K562 (cell line): ENCODE data around the gene PRMT7. TPM values are rescaled to one million over a fixed set of nuclear protein-coding genes. Genes with fewer than 3 reads are reported as not detected.

ENCODE experiments used
- CCNT2 ChIP-seq: IDR thresholded peaks from 2 replicates; pipeline ENCODE4 v1.6.1; 2011; ENCODE audit warnings: borderline replicate concordance, low read depth, mild to moderate bottlenecking, moderate library complexity, mixed read lengths, low read length; ENCODE audit not compliant: insufficient read length; ENCODE audit errors: extremely low read depth
- HDAC1 ChIP-seq, 2 experiments: fragments of 450-650 bp; IDR thresholded peaks; 2 replicates each; pipeline ENCODE4 v1.6.1; 2016 to 2017; ENCODE audit warnings: inconsistent platforms in 1 of 2, mild to moderate bottlenecking in 1 of 2, moderate library complexity in 1 of 2
- KAT8 ChIP-seq: fragments of 450-650 bp; IDR thresholded peaks from 2 replicates; pipeline ENCODE4 v1.6.1; 2016; ENCODE audit warnings: low read depth, mild to moderate bottlenecking
- KDM2B ChIP-seq: fragments of 250-450 bp; sonication (Bioruptor Pico); IDR thresholded peaks from 2 replicates; pipeline ENCODE4 v1.8.0; 2021; ENCODE audit warnings: mild to moderate bottlenecking, moderate library complexity
- KHSRP ChIP-seq: fragments of 450-650 bp; IDR thresholded peaks from 2 replicates; pipeline ENCODE4 v1.6.1; 2017
- ZNF263 ChIP-seq: sonication (generic); formaldehyde crosslinking; IDR thresholded peaks from 2 replicates; pipeline ENCODE4 v1.8.0; 2022; ENCODE audit warnings: mild to moderate bottlenecking, missing genetic modification reagents, borderline replicate concordance
- polyA plus RNA-seq, 8 experiments: library from polyadenylated mRNA; depleted of rRNA in 4 of 8; stranded (reverse) in 5 of 8; unstranded in 3 of 8; fragments of >200 nt; fragmentation: Nextera tagmentation in 2 of 8; fragmentation: Illumina TruSeq in 1 of 8; extraction: Ambion mirVana in 2 of 8; extraction: Trizol in 1 of 8; gene quantifications; 2 replicates each; pipeline versions ENCODE4 v1.2.1 to v1.2.3, GENCODE V29; 2011 to 2014; ENCODE audit warnings: inconsistent platforms in 1 of 8, missing spikeins in 1 of 8
- total RNA-seq, 7 experiments: library from RNA; depleted of rRNA in 6 of 7; stranded (reverse); fragments of >200 nt in 6 of 7; fragmentation: Illumina TruSeq in 2 of 7; extraction: Trizol in 2 of 7; gene quantifications; 2 replicates each; pipeline versions ENCODE4 v1.2.1 to v1.2.3, GENCODE V29; 2011 to 2021; ENCODE audit warnings: low replicate concordance in 1 of 7
- TF ChIP-seq, protein P1 (sequence below): fragments of 250-450 bp; sonication (Bioruptor Pico); IDR thresholded peaks from 2 replicates; pipeline ENCODE4 v1.4.0; 2020
- TF ChIP-seq, protein P2 (sequence below): conservative IDR thresholded peaks from 2 replicates; pipeline ENCODE4 v1.6.1; 2011; ENCODE audit warnings: low read depth, mild to moderate bottlenecking, low read length; ENCODE audit not compliant: control insufficient read depth

PRMT7 gene
- total and polyA plus RNA-seq, 9 of the 15 experiments (the other 6 are each of a cell fraction or from before 2014, with no cell fraction given): 6.4 to 88.8 (median 73.1) TPM

DNA sequence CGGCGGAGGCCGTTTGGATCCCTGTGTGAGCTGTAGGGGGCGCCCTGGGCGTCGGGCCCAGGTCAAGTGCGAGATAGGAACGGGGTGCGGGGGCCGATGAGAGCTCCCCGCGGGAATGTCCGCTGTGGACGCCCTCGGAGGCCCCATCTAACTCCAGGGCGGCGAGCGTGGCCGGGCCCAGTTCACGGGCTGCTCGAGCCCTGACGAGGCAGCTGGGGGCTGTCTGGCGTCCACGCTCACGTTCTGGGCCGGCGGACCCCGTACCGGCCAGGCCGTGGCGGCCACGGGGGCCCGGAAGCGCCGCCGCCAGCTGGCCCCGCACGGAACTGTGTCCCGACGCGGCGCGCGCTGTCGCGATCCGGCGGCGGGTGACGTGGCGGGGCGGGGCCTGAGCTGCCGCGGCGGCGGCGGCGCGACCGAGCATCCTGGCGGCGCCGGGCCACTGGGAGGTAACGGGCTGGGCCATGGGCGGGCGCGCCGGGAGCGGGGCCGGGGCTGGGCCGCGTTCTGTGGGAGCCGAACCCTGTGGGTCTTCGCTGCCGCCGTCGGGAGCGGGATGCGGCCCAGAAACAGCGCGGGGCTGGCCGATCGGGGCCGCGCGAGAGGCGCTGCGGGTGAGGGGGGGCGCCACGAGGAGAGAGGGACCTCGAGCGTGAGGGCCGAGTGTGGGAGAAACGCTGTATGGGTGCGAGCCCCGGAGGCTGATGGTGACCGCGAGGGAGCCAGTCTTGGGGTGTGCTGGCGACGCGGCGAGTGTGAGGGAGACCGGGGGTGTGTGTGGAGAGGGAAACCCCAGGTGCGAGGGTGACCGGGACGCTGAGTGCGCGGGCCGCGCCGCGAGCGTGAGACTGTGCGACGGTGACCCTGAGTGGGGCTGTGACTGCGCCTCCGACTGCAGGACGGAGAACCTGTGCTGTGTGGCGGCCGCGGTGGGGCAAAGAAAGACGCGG, 46.4 kb upstream of the PRMT7 start, which contains the start of gene SLC7A6 (continued):
- TF ChIP-seq, protein P1, sequence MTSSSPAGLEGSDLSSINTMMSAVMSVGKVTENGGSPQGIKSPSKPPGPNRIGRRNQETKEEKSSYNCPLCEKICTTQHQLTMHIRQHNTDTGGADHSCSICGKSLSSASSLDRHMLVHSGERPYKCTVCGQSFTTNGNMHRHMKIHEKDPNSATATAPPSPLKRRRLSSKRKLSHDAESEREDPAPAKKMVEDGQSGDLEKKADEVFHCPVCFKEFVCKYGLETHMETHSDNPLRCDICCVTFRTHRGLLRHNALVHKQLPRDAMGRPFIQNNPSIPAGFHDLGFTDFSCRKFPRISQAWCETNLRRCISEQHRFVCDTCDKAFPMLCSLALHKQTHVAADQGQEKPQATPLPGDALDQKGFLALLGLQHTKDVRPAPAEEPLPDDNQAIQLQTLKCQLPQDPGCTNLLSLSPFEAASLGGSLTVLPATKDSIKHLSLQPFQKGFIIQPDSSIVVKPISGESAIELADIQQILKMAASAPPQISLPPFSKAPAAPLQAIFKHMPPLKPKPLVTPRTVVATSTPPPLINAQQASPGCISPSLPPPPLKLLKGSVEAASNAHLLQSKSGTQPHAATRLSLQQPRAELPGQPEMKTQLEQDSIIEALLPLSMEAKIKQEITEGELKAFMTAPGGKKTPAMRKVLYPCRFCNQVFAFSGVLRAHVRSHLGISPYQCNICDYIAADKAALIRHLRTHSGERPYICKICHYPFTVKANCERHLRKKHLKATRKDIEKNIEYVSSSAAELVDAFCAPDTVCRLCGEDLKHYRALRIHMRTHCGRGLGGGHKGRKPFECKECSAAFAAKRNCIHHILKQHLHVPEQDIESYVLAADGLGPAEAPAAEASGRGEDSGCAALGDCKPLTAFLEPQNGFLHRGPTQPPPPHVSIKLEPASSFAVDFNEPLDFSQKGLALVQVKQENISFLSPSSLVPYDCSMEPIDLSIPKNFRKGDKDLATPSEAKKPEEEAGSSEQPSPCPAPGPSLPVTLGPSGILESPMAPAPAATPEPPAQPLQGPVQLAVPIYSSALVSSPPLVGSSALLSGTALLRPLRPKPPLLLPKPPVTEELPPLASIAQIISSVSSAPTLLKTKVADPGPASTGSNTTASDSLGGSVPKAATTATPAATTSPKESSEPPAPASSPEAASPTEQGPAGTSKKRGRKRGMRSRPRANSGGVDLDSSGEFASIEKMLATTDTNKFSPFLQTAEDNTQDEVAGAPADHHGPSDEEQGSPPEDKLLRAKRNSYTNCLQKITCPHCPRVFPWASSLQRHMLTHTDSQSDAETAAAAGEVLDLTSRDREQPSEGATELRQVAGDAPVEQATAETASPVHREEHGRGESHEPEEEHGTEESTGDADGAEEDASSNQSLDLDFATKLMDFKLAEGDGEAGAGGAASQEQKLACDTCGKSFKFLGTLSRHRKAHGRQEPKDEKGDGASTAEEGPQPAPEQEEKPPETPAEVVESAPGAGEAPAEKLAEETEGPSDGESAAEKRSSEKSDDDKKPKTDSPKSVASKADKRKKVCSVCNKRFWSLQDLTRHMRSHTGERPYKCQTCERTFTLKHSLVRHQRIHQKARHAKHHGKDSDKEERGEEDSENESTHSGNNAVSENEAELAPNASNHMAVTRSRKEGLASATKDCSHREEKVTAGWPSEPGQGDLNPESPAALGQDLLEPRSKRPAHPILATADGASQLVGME (CRISPR knock-in tag): peak; percentile 86
- TF ChIP-seq CCNT2 (peak; percentile 67), HDAC1 (IDR thresholded peaks at IDR 0.05) (peak in 1 of 2 experiments; percentile 77; a peak in 2 of 4 replicates), KDM2B (CRISPR knock-in tag) (0 out of 2 replicates have a peak, but pooled peaks have one; percentile 61), ZNF263 (CRISPR knock-in tag) (peak; percentile 56; the same call in 1 of the 2 replicates), KHSRP (no peak), KAT8 (no peak)
- TF ChIP-seq, protein P2, sequence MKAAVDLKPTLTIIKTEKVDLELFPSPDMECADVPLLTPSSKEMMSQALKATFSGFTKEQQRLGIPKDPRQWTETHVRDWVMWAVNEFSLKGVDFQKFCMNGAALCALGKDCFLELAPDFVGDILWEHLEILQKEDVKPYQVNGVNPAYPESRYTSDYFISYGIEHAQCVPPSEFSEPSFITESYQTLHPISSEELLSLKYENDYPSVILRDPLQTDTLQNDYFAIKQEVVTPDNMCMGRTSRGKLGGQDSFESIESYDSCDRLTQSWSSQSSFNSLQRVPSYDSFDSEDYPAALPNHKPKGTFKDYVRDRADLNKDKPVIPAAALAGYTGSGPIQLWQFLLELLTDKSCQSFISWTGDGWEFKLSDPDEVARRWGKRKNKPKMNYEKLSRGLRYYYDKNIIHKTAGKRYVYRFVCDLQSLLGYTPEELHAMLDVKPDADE: no peak; the same call in none of the 2 replicates
